Skeletal muscle satellite cell (primary cell): ENCODE measurements around the gene RBPJ.

Experiments
- H3K27me3 ChIP-seq: 2 replicates; pipeline ENCODE4 v1.7.0; 2013; ENCODE audit warnings: low read length; ENCODE audit not compliant: control insufficient read depth, insufficient read depth
- H3K36me3 ChIP-seq: 2 replicates; pipeline ENCODE4 v1.7.0; 2013; ENCODE audit warnings: mild to moderate bottlenecking, control low read depth, low read length; ENCODE audit not compliant: insufficient read depth
- H3K4me1 ChIP-seq: 2 replicates; pipeline ENCODE4 v1.7.0; 2013; ENCODE audit warnings: low read length; ENCODE audit not compliant: control insufficient read depth, insufficient read depth
- H3K4me2 ChIP-seq: 2 replicates; pipeline ENCODE4 v1.7.0; 2013; ENCODE audit warnings: mild to moderate bottlenecking, low read length
- H3K4me3 ChIP-seq: 2 replicates; pipeline ENCODE4 v1.7.0; 2013; ENCODE audit warnings: low read length
- H3K9ac ChIP-seq: 2 replicates; pipeline ENCODE4 v1.7.0; 2013; ENCODE audit warnings: mild to moderate bottlenecking, low read depth, low read length, moderate library complexity
- H3K9me3 ChIP-seq: replicated peaks from 2 replicates; pipeline ENCODE4 v1.7.0; 2013; ENCODE audit warnings: mild to moderate bottlenecking, control low read depth, low read length

The RBPJ gene

DNA sequence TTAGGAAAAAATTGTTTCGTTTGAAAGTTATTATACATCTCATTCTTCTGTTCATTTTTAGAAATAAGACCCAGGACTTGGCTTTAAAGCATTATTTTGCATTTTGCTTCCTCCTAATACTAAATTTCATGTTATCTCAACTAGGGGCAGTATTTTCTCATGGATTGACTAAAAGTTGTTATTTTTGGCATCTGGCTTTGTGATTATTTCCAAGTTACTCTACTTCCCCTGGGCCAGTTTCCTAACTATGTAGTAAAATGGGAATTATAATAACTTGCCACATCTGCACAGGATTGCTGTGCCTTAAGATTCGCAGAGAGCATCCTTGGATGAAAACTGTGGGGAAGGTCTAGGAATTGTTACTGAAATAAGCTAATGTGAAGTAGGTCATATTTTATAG, 3.0 kb downstream of the RBPJ start:
- no peaks in the 10 kb centered on the region for H3K27me3 ChIP-seq
- peak overlapping the region; percentile 90 for H3K4me3 ChIP-seq
- H3K4me2 ChIP-seq = peak overlapping the region; percentile 82
- peak overlapping the region; percentile 97 for H3K9ac ChIP-seq
- no peaks in the 10 kb centered on the region for H3K36me3 ChIP-seq
- H3K4me1 ChIP-seq = peaks cover 58% of the 10 kb centered on the region
- H3K9me3 ChIP-seq = no peaks in the 10 kb centered on the region

DNA sequence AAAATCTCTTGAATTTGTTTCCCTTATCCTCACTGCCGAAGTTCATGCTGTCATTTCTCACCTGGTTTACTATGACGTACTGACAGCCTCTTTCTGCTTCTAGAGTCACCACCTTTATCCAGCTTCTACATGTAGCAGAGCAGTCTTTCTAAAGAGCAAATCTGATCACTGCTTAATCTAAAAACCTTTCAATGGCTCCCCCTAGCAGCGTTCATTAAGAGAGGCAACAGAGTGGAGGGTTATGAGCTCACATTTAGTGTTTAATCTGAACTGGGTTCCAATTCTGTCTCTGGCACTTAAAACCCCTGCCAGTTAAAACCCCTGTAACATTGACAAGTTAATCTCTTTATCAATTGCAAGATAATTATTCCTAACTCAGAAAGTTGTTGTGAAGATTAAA, 4.4 kb downstream of the RBPJ start:
- H3K4me2 ChIP-seq = peak overlapping the region; percentile 82
- H3K9ac ChIP-seq = peak overlapping the region; percentile 63
- peaks cover 58% of the 10 kb centered on the region for H3K4me1 ChIP-seq
- H3K9me3 ChIP-seq = no peaks in the 10 kb centered on the region
- H3K27me3 ChIP-seq = no peaks in the 10 kb centered on the region
- peak overlapping the region; percentile 20 for H3K4me3 ChIP-seq
- H3K36me3 ChIP-seq = no peaks in the 10 kb centered on the region

DNA sequence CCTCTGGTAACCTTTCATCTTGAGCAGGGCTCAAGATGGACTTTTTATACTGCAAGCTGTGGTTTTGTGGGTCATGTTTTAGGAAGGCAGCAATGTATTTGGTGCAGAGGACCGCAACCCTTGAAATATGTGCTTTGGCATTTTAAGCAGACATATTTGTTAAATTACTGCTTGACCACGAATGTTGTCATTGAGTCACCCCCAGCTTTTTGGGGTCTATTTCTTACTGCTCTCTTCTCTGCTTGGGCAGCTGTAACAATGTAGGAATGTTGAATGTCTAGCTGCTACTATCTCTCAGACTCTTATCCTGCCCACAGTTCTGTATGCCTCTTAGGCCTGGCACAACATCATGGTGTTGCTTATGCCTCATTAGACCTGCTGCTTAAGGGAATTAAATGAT, 6.0 kb downstream of the RBPJ start:
- peaks cover 71% of the 10 kb centered on the region for H3K4me1 ChIP-seq
- H3K9ac ChIP-seq = peak overlapping the region; percentile 63
- H3K9me3 ChIP-seq = no peaks in the 10 kb centered on the region

DNA sequence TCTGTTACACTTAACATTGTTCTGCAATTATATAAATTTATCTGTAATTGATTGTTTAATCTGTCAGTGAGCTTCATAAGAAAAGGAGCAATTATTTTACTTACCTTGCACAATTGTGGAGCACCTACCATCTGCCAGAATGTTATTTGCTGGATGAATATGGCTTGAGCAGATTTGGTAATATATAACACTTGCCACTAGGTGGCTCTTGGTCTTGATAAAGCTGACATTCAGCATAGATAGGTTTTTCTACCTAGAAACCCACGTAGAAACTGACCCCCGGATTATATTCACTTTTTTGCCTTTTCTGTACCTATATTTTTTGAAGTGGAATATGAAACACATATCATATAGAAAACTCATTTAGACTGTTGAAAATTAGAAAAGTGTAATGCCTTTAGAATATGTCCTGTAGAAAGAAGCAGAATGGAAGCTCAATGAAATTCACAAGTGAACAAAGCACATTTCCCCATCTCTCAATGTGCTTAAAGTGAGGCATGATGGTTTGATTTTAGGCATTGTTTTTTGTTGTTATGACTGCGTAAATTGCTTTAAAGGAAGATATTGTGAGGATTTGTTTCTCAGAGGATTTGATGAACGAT, 9.5 kb downstream of the RBPJ start:
- no peak overlapping the region for H3K9ac ChIP-seq
- peaks cover 4% of the 10 kb centered on the region for H3K36me3 ChIP-seq
- no peak overlapping the region for H3K4me3 ChIP-seq

More for the DNA sequence above, 6.0 kb downstream of the RBPJ start:
- Histone ChIP-seq H3K27me3 (no peaks in the 10 kb centered on the region), H3K4me2 (peak overlapping the region; percentile 60), H3K4me3 (peak overlapping the region; percentile 25), H3K36me3 (peaks cover 4% of the 10 kb centered on the region)

DNA sequence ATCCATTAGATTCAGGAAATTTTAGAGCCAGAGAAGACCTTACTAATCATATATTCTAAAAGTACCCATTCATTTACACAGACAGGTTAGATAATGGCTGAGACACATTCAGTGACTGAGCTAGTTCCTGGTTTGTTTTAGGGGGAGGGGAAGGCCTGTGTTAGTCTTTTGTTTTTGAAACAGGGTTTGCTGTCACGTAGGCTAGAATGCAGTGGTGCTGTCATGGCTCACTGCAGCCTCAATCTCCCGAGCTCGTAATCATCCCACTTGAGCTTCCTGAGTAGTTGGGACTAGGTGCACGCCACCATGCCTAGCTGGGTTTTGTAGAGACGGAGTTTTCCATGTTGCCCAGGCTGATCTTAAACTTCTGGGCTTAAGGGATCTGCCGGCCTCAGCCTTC, 10.1 kb downstream of the RBPJ start:
- no peak overlapping the region for H3K9ac ChIP-seq
- no peak overlapping the region for H3K4me3 ChIP-seq
- H3K4me2 ChIP-seq = no peak overlapping the region
- H3K9me3 ChIP-seq = no peaks in the 10 kb centered on the region
- H3K36me3 ChIP-seq = peaks cover 4% of the 10 kb centered on the region
- no peaks in the 10 kb centered on the region for H3K27me3 ChIP-seq
- H3K4me1 ChIP-seq = peaks cover 39% of the 10 kb centered on the region

More for the DNA sequence above, 9.5 kb downstream of the RBPJ start:
- Histone ChIP-seq H3K9me3 (no peaks in the 10 kb centered on the region), H3K4me1 (peaks cover 46% of the 10 kb centered on the region), H3K27me3 (no peaks in the 10 kb centered on the region), H3K4me2 (peak overlapping the region; percentile 1)

DNA sequence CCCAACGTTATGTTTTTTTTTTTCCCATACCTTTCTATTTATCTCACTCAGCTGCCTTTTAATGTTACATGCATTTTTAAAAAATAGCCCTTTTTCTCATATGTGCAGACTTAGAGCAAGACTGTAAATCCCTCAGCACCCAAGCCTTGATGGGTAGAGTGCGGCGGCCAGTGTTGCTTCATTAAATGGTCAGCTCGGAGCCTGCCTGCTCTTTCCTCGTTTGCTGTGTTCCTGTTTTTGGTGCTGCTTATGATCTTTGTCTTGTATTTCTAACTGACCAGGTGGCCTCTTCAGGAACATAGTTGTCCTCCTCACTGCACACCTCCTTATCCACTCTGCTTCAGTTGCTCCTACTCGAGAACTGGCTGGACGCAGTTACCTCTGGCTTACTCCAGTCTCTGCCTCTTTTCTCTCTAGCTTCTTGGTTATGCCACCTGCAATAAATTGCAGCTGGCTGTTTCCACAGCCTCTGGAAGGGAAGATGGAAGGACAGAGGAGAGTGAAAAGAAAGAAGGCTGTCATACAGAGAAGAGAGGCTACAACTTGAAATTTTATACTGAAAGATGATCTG, 10.7 kb downstream of the RBPJ start:
- H3K9ac ChIP-seq = no peak overlapping the region
- H3K9me3 ChIP-seq = no peaks in the 10 kb centered on the region
- no peaks in the 10 kb centered on the region for H3K27me3 ChIP-seq
- H3K36me3 ChIP-seq = peaks cover 4% of the 10 kb centered on the region
- no peak overlapping the region for H3K4me2 ChIP-seq
- H3K4me1 ChIP-seq = peaks cover 34% of the 10 kb centered on the region
- H3K4me3 ChIP-seq = no peak overlapping the region

DNA sequence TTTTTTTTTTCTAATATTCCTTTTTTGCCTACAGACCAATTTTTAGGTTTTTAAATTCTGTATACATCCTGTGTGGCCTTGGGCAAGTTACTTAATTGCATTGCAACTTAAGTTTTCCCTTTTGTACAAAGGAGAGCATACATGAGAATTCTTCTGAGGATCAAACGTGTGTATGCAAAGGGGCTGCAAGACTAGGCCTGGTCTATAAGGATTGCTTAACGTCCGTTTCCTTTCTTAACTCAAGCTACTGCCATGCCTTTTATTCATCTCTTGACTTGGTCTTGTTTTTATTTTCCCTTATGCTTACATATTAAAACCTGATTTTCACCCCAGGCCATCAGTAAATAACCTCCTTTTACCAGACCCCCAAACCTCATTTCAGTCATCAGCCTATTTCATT, 13.6 kb downstream of the RBPJ start:
- H3K36me3 ChIP-seq = peaks cover 4% of the 10 kb centered on the region
- H3K27me3 ChIP-seq = no peaks in the 10 kb centered on the region
- peaks cover 15% of the 10 kb centered on the region for H3K4me1 ChIP-seq
- no peak overlapping the region for H3K4me3 ChIP-seq
- no peaks in the 10 kb centered on the region for H3K9me3 ChIP-seq
- H3K9ac ChIP-seq = no peak overlapping the region
- H3K4me2 ChIP-seq = no peak overlapping the region

DNA sequence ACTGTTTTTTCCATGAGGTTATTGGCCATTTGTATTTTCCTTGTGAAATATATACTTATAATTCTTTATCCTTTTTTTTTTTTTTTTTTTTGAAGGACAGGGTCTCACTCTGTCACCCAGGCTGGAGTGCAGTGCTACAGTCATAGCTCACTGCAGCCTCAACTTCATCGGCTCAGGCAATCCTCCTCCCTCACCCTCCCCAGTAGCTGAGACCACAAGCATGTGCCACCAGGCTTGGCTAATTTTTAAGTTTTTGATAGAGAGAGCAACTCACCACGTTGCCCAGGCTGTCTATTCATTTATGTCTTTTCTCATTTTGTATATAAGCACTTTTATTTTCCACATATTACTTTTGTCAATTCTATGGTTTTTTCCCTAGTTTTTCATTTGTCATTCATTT, 16.8 kb downstream of the RBPJ start:
- peaks cover 12% of the 10 kb centered on the region for H3K4me1 ChIP-seq
- no peak overlapping the region for H3K9ac ChIP-seq
- H3K4me3 ChIP-seq = no peak overlapping the region
- no peaks in the 10 kb centered on the region for H3K9me3 ChIP-seq
- no peaks in the 10 kb centered on the region for H3K27me3 ChIP-seq
- H3K4me2 ChIP-seq = no peak overlapping the region
- H3K36me3 ChIP-seq = no peaks in the 10 kb centered on the region

DNA sequence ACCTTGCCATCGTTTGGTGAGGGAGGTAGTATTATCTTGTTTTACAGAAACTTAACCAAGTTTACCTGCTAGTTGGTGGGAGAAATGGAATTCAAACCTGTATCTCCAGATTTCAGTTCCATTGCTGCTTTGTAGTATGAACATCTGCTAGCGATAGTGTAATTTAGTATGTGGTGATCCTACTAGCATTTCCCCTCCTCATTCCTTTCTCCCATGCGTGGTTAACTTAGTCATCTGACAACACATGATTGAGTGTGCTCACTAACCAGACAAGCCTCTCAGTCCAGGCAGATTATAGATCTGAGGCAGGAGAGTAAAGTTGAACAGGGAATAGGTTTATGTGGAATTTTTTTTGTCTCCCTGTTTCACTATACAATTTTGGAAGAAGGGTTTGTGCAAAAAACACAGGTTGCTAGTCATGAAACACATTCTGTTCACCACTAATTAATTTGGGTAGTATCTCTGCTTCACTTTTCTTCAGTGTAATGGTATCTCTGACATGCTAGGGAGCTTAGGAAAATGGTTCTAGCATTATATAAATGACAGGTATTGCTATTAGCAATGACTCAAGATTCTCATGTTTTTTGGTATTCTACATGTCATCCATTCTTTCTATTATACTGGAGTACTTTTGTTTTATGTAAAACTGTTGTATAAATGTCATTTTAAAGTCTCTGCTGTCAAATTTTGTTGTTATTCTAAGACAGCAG, 21.7 kb downstream of the RBPJ start:
- Histone ChIP-seq H3K4me2 (peak overlapping the region; percentile 65), H3K27me3 (no peaks in the 10 kb centered on the region), H3K36me3 (no peaks in the 10 kb centered on the region), H3K4me1 (peaks cover 47% of the 10 kb centered on the region), H3K9me3 (no peaks in the 10 kb centered on the region), H3K9ac (peak overlapping the region; percentile 46), H3K4me3 (peak overlapping the region; percentile 8)

DNA sequence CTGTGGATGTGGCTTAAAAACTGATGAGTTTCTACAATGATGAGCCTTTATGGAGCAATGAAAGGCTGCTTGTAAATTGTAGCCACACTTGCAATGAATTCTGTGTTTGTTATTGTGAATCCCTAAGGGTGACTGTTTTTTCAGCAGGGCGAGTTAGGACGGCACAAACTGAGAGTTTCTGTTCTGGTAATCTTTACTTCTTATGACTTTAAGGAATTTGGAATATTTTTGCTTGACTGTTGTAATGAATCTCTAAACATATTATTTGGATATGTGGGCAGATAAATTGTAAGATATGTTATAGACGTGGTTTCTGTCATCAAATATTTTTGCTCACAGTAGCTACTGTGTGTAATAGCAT, 22.2 kb downstream of the RBPJ start:
- Histone ChIP-seq H3K4me1 (peaks cover 47% of the 10 kb centered on the region), H3K4me2 (peak overlapping the region; percentile 65), H3K9me3 (no peaks in the 10 kb centered on the region), H3K36me3 (no peaks in the 10 kb centered on the region), H3K27me3 (no peaks in the 10 kb centered on the region), H3K4me3 (no peak overlapping the region), H3K9ac (peak overlapping the region; percentile 46)

DNA sequence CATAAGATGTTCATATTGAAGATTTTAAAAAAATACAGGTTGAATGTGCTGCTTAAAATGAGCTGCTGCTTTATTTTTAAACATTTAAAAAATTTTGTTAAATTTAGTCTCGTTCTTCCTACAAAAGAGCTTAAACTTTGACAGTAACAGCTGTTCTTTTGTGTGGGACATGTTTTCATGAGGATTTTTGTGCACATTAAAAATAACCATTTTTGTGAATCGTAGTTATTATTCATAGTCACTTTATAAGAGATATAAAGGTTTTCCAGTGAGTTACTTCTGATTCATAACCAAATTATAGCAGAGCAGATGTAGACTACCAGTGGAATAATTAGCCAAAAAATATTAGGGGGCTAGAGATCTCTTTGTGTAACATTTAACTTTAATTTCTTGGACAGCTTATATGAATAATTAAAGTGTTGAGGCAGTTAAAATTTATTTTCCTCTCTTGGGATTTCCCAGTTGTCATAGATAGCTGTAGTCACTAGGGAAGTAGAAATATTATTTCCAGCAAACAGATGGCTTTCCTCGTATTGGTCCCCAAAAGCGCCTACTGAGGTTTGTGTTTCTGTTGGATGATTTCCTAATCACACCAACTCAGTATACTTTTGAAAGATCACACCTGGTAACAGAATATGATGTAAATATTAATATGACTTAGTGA, 24.2 kb downstream of the RBPJ start:
- Histone ChIP-seq H3K9me3 (no peaks in the 10 kb centered on the region), H3K4me3 (no peak overlapping the region), H3K4me1 (peaks cover 47% of the 10 kb centered on the region), H3K27me3 (no peaks in the 10 kb centered on the region), H3K9ac (peak overlapping the region; percentile 1), H3K36me3 (no peaks in the 10 kb centered on the region), H3K4me2 (peak overlapping the region; percentile 50)
